ENCODE data around the gene DAD1. TPM values are rescaled to one million over a fixed set of nuclear protein-coding genes. Genes with fewer than 3 reads are reported as not detected.
"Not testable (repeated sequence)": the region's sequence is repeated elsewhere in the genome, so short reads cannot be mapped to it uniquely, and the experiment has no call there.

DAD1 gene
- total RNA-seq, 2 donors from 2014 or later: 109 to 236 TPM

GRCh38 chr14:22555384-22556011, 33.5 kb downstream of the DAD1 start:
- no peak for ATAC-seq (ENCODE audit: insufficient number of reproducible peaks, low FRiP score, low read depth)
- TF ChIP-seq CTCF (IDR thresholded peaks at IDR 0.05): no peak
- peak overlapping the region in 1 of 2 donors; percentile 20 for H3K27ac ChIP-seq
- no peaks in the 10 kb centered on the region for H3K9me3 ChIP-seq
- no peak for DNase-seq (ENCODE audit: low spot score)
- no peak overlapping the region for H3K4me3 ChIP-seq
- peaks cover 0 to 4% of the 10 kb centered on the region in 2 donors for H3K4me1 ChIP-seq (ENCODE audit: control insufficient read depth in 1 of 2, low read depth in 2 of 2)
- no peaks in the 10 kb centered on the region for H3K36me3 ChIP-seq
- no peaks in the 10 kb centered on the region for H3K27me3 ChIP-seq (replicated peaks; ENCODE audit: insufficient read depth)

GRCh38 chr14:22554498-22555383, 34.3 kb downstream of the DAD1 start:
- Histone ChIP-seq H3K27me3 (replicated peaks; ENCODE audit: insufficient read depth) (no peaks in the 10 kb centered on the region), H3K9me3 (no peaks in the 10 kb centered on the region), H3K4me3 (no peak overlapping the region), H3K4me1 (ENCODE audit: control insufficient read depth in 1 of 2, low read depth in 2 of 2) (peaks cover 0 to 4% of the 10 kb centered on the region in 2 donors), H3K27ac (no peak overlapping the region), H3K36me3 (no peaks in the 10 kb centered on the region)
- TF ChIP-seq CTCF (IDR thresholded peaks at IDR 0.05): no peak
- no peak for DNase-seq (ENCODE audit: low spot score)
- no peak for ATAC-seq (ENCODE audit: insufficient number of reproducible peaks, low FRiP score, low read depth)

GRCh38 chr14:22553861-22554497, 35.0 kb downstream of the DAD1 start:
- not testable (repeated sequence) for H3K27me3 ChIP-seq (replicated peaks; ENCODE audit: insufficient read depth); H3K4me1 ChIP-seq (ENCODE audit: control insufficient read depth in 1 of 2, low read depth in 2 of 2); H3K4me3 ChIP-seq; H3K27ac ChIP-seq; DNase-seq (ENCODE audit: low spot score); H3K36me3 ChIP-seq; H3K9me3 ChIP-seq; ATAC-seq (ENCODE audit: insufficient number of reproducible peaks, low FRiP score, low read depth)

GRCh38 chr14:22553445-22553844, 35.6 kb downstream of the DAD1 start:
- no peak for TF ChIP-seq CTCF (IDR thresholded peaks at IDR 0.05)

GRCh38 chr14:22552827-22553076, 36.3 kb downstream of the DAD1 start:
- H3K9me3 ChIP-seq: no peaks in the 10 kb centered on the region
- H3K27me3 ChIP-seq (replicated peaks; ENCODE audit: insufficient read depth): no peaks in the 10 kb centered on the region
- TF ChIP-seq CTCF (IDR thresholded peaks at IDR 0.05): no peak
- no peak overlapping the region for H3K27ac ChIP-seq
- DNase-seq (ENCODE audit: low spot score): no peak
- H3K4me3 ChIP-seq: no peak overlapping the region
- ATAC-seq (ENCODE audit: insufficient number of reproducible peaks, low FRiP score, low read depth): no peak
- no peaks in the 10 kb centered on the region for H3K36me3 ChIP-seq
- H3K4me1 ChIP-seq (ENCODE audit: control insufficient read depth in 1 of 2, low read depth in 2 of 2): peaks cover 0 to 4% of the 10 kb centered on the region in 2 donors

More at GRCh38 chr14:22553445-22553844, 35.6 kb downstream of the DAD1 start:
- Histone ChIP-seq H3K27ac (no peak overlapping the region), H3K4me1 (ENCODE audit: control insufficient read depth in 1 of 2, low read depth in 2 of 2) (peaks cover 0 to 4% of the 10 kb centered on the region in 2 donors), H3K9me3 (no peaks in the 10 kb centered on the region), H3K36me3 (no peaks in the 10 kb centered on the region), H3K27me3 (replicated peaks; ENCODE audit: insufficient read depth) (no peaks in the 10 kb centered on the region), H3K4me3 (no peak overlapping the region)
- ATAC-seq (ENCODE audit: insufficient number of reproducible peaks, low FRiP score, low read depth) (no peak), DNase-seq (ENCODE audit: low spot score) (no peak)

Measured in thoracic aorta (tissue), 2 donors.